ENCODE results near the gene JMJD1C. TPM values are rescaled to one million over a fixed set of nuclear protein-coding genes. Genes with fewer than 3 reads are reported as not detected.
"Not testable (repeated sequence)": the region's sequence is repeated elsewhere in the genome, so short reads cannot be mapped to it uniquely, and the experiment has no call there.

JMJD1C gene
- total RNA-seq, 1 donor from 2014 or later, result 187 TPM

DNA sequence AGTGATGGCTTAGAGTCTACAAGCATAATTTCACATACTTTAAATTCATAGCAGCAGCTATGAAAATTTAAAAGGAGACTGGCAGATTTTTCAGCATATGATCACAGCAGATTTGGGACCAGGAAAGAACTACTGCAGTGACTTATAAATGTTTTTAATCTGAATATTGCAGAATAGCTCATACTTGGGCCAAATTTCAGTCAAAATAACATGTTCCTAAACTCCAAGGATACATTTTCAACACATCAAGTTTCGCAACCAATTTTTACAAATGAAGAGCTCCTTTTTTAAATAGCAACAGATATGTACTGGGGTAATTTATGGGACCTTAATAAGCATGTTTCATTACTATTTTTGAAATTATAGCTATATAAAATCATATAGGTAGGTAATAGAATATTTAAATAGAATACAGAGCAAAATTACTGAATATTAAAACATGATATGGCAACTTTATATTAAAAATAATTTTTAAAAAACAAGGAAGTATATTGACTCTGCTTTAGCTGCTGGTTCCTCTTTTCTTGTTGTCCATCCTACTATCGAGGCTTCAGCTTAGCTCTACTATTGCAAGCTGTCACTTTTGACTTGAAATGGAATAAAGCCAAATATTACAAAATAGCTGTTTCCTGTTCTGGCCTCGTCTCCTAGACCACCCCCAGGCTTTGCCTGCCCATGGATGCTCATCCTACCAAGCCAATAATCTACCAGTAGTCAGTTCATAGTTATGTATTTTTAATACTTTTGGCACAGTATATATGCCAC is 209.6 kb downstream of the JMJD1C start:
- DNase-seq, result no peak

DNA sequence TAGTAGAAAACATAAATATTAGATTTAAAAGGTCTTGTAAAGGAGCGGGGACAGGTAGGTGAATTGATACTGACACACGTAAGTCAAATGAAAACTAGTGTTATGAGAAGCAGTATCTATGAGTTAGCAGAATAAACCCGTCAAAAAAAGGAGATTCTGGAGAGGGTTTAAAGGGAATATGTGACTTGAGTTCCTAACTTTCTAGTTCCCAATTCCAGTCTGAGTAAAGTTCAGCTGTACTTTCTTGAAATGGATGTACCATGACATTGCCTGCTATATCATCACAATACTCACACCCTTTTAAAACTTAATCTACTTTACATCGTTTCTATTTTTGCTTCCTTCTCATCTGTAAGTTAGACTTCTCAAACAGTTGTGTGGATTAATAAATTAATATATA is 210.5 kb downstream of the JMJD1C start:
- DNase-seq, result no peak

DNA sequence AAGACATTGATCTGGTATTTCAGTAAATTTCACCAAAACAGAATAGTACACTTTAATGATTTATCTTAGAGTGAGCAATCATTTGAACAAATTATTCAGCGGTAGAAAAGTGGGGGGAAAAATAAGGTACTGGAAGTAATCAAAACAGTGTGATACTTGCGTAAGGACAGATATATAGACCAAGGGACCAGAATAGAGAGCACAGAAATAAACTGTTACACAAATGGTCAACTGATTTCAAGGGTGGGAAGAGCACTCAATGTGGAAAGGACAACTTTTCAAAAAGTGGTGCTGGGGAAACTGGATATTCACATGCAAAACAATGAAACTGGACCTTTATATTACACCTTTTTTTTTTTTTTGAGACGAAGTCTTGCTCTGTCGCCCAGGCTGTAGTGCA is 212.7 kb downstream of the JMJD1C start:
- DNase-seq, result no peak

DNA sequence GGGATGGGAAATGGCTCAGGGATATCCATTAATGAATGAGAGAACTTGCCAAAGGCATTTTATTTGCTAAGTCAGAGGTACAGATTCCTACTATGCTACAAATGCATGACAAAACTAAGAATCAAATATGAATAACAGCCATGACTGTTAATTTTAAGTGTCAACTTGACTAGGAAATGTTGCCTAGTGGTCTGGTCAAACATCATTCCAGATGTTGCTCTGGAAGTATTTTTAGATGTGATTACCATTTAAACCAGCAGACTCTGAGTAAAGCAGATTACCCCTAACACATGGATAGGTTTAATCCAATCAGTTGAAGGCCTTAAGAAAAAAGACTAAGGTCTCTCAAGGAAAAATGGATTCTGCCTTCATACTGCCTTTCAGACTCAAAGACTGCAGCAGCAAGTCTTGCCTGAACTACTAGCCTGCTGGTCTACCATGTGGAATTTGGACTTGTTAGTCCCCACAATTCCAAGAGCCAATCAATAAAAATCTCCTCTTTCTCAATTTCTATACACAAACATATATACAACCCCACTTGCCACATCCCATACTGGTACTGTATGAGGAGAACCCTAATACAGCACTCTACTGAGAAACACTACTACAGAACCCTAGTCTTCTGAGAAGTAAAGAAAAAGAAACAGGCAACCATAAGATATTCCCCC is 213.5 kb downstream of the JMJD1C start:
- no peak for DNase-seq

DNA sequence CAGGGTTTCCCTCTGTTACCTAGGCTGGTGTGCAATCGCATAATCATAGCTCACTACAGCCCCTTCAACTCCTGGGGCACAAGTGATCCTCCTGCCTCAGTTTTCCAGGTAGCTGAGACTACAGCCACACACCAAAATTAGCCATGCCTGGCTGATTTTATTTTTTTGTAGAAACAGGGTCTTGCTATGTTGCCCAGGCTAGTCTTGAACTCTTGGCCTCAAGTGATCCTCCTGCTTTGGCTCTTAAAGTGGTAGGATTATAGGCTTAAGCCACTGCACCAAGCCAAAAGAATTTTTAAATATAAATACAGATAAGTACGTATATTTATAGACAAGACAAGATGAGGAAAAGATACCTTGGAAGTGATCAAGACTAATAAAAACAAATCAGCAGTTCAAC is 215.7 kb downstream of the JMJD1C start:
- no peak for DNase-seq

DNA sequence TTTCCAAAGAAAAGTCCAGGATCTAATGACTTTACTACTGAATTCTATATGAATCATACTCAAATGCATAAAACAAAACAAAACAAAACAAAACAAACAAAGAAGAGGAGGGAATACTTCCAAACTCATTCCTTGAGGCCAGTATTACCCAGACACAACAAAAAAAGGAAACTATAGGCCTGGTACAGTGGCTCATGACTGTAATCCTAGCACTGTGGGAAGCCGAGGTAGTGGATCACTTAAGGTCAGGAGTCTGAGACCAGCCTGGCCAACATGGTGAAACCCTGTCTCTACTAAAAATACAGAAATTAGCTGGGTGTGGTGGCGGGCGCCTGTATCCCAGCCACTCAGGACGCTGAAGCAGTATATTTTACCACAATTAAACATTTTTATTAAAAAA is 218.0 kb downstream of the JMJD1C start:
- no peak for DNase-seq

DNA sequence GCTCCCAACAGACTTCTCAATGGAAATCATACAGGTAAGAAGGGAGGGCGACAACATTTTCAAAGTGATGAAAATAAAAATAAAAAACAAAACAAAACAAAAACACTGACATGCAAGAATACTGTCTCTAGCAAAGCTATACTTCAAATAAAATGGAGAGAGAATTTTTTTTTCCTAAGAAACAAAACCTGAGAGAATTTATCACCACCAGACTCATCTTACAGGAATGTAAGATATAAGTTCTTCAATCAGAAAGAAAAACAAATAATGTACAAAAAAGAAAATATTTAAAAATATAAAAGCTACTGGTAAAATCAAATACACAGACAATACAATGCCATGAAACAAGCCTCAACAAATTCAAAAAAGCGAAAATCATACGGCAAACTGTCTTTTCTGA is 219.4 kb downstream of the JMJD1C start:
- no peak for DNase-seq

DNA sequence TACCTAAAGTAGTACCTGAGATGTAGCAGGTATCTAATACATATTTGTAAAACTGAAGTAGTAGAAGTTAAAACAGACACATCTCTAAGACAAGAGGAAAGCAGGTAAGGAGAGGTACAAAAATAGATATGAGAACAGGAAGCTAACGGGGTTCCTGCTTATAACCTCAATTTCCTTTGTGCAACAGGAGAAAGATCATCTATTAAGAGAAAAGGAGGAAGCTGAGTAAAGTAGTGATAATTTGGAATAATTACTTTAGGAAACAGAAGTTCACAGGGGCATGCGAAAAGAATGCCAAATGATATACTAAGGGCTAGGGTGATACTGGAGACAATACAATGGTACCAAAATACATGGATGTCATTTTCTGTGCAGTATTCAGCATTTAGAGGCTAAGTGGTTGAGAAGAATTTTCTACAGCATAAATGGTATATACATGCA is 223.9 kb downstream of the JMJD1C start:
- no peak for DNase-seq

DNA sequence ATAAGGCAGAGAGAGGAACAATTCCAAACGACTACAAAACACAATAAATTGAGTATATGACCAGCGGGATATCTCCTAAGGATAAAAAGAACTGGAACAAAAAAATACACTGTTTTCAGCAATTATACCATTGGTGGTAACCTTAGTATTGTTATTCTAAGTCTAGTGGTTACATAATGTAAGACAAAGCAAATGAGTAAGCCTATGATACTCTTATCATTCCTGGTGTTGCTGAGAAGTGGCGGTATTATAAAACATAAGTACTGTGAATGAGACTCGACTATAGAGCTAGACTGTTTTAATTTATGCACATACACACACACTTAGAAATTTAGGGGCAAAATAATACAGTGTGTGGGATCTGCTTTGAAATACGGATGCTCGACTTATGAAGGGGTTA is 225.0 kb downstream of the JMJD1C start:
- DNase-seq, result no peak

DNA sequence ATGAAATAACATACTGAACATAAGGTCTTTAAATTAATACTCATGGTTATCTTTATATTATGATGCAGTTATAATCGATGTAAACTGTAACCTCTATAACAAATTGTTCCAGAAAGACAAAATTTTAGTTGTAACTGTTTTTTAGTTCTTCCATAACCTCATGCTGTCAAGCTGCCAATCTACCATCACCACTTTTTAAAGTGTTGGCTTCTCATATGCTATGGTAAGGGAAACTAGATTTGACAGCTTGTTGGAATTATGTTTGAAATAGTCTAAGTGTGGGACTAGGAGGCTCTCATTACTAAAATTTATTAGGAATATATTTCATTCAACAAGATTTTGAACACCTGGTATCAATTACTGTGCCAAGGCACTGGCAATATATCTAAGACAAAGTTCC is 227.3 kb downstream of the JMJD1C start:
- DNase-seq, result no peak

DNA sequence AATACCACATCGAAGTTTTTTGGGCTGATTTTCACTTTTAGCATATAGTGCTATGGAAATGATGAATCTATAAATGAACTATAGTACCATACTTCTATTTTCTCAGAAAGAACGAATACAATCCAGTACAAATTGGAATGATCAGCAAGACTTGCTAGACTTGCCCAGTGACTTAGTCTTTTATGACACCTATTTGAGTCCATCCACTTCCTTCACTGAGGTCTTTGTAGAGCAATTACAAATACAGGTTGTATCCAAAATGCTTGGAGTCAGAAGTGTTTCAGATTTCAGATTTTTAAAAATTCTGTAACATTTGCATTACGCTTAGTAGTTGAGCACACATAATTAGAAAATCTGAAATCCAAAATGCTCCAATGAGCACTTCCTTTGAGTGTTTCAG is 228.4 kb downstream of the JMJD1C start:
- DNase-seq, result no peak

DNA sequence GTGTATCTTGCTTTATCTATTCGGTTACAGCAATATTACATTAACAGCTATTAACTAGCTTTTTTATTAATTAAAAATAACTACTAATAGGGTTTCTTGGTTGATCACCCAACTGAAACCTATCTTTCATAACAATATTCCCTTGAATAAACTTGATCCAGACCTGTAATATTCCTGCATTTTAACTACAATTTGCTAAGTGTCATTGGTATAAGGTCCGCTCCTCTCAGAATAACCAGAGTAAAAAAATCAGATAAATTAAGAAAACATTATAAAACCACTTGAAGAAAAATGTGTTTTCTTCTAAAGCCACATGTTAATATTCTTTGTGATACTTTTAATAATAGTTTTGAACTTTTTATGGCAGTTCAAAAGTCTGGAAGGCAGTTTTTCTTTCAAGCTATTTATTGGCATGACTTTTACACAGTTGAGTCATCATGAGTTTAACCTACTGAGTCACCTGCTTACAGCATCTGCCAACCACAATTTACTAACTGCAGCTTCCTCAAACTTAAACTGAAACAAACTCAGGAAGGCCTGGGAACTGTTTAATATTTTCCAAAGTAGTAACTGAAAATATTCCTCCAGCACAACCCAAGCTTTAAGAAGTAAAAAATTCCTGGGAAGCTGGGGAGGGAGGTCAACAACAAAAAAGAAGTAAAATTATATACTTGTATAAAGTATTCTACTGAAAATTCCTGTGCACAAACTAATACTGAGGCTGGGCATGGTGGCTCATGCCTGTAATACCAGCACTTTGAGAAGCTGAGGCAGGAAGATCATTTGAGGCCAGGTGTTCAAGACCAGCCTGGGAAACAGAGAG is 229.5 kb downstream of the JMJD1C start:
- peak; percentile 26 for DNase-seq

DNA sequence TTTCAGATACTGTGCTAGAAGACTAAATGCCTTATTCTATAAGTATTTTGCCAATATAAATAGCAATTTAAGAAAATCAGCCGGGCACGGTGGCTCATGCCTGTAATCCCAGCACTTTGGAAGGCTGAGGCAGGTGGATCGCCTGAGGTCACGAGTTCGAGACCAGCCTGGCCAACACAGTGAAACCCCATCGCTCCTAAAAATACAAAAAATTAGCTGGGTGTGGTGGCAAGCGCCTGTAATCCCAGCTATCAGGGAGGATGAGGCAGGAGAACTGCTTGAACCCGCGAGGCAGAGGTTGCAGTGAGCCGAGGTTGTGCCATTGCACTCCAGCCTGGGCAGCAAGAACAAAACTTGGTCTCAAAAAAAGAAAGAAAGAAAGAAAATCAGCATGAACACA is 230.6 kb downstream of the JMJD1C start:
- DNase-seq, result not testable (repeated sequence)

DNA sequence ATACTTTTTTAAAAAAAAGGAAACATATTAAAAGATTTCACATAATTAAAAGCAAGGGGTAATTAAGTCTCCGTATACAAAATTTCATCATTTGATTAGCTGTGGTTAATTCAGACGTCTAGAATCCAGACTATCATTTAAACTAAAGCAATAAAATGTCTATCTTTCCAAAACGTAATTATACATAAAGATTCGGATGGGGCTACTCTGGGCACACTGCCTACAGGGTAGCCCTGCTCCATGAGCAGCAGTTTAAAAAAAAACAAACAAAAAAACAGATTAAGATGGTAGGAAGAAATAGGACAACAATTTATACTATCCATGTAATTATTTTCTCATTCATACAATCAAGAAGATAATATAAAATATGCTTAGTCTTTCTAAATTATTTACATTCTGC is 236.6 kb downstream of the JMJD1C start:
- DNase-seq, result no peak

DNA sequence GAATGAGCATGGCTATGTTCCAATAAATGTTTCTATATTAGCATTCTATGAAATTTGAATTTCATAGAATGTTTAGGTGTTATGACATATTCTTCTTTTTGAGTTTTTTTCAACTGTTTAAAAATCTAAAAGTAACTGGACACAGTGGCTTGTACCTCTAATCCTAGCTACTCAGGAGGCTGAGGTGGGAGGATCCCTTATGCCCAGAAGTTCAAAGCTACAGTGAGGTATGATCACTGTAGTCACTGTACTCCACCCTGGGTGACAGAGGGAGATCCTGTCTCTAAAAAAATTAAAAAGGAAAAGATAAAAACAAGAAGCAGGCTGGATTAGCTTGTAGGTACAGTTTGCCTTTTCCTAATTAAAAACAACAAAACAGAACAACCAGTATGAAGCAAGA is 237.5 kb downstream of the JMJD1C start:
- no peak for DNase-seq

DNA sequence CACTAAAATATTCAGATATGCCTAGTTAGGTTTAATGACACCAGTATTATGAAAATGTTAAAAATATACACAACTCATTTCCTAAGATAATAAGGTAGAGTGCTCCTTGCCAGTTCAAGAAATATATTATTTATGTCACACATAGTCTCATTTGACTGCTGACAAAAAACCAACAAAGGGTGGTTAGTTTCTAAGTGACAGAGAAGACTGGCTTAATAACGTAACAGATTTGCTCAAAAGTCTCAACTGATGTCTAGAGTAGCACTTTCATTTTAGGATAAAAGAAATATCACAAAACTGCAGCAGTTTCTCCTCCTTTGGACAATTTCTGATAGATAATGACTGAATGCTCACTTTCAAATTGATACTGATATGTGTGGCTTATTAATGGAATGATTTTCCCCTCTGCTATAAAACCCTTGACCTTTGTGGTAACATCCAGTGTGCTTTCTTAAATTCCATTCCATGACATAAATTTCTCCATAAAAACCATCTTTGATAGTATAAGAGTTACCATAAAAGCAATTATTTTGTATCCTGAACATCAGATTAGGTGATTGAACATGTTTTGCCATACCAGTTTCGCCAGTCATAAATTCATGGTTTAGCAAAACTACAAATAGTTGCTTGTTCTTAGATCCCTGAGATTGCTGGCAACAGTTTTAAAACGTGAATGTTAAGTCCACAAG is 238.4 kb downstream of the JMJD1C start:
- DNase-seq, result no peak

DNA sequence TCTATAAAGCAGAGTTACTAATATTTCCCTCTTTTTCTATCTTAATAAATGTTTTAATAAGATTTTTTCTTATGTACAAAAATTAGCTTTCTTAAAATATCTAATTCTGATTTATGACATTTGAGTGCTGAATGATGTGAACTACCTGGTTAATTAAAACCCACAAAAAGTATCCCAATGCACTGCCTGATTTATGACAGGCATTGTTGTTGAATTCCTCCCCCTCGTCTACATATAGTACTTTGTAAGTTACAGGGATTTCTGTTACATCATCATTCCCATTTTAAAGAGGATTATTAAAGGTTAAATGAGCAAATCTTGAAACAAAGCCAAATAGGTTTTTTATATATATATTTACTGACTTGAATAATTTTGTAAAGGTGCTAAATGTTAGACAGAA is 241.5 kb downstream of the JMJD1C start:
- no peak for DNase-seq

DNA sequence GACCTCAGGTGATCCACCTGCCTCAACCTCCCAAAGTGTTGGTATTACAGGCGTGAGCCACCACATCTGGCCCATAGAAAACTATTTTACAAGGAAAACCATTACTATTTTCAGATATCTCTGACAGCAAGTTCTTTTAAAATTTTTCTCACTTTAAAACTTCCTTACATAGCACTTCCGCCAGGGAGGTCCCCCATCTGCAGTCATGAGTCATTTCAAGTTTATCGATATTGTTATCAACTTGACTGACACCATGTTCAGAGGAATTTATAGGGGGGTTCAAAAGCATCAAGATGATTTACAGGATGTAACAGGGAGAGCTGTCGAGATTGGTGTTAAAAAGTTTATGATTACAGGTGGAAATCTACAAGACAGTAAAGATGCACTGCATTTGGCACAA is 243.8 kb downstream of the JMJD1C start:
- no peak for DNase-seq

DNA sequence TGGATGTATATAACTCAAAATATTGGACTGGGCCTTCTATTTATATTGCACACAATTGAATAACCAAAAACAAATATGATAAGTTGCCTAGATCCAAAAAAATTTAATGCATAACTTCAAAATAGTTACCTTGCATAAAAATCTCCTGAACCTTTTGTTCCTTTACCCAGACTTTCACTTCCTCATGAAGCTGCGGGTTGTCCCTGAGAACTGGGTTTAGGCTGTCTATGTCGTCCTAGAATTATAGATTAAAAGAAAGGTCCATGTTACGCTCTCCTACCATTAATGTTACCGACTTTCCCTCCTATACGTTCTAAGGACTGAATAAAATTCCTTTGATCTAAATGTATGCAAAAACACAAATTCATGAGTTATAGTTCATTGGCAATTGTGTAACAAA is 246.0 kb downstream of the JMJD1C start:
- no peak for DNase-seq

DNA sequence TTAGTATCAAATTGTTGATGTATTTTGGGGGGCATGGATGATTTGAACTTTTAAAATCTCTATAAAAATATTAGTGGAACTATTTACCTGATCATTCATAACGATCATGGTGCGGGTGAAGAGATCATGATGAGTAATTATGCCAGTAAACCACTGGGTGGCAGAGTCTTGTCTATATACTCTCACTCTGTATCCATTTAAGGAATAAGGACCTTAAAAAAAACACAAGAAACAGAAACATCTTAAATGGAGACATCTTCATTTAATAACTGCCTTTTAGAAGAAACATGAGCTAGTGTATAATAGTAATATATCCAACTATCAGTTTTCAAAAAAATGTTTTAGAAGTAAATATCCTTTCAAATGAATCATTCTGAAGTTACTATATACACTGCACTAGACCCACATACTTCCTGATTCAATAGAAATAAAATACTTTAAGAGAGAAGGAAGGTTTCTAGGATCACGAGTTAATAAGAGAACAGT is 248.6 kb downstream of the JMJD1C start:
- peak; percentile 70 for DNase-seq

DNA sequence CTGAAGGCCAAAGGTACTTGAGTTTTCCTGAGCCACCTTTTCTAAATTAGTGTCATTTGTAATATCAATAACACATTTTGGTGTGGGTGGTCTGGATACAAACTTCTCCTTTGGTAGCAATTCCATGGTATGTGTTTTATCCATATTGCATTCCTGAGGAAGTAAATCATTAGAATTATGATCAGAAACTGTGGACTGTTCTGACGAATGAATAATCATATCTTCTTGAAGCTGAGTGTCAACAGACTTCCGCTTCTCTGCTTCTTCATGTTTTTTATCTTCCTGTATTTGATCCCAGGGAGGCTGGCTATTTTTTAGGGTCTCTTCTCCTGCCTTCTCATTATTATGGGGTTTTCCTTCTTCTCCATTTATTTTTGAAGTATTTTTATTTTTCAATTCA is 251.2 kb downstream of the JMJD1C start:
- DNase-seq, result no peak

DNA sequence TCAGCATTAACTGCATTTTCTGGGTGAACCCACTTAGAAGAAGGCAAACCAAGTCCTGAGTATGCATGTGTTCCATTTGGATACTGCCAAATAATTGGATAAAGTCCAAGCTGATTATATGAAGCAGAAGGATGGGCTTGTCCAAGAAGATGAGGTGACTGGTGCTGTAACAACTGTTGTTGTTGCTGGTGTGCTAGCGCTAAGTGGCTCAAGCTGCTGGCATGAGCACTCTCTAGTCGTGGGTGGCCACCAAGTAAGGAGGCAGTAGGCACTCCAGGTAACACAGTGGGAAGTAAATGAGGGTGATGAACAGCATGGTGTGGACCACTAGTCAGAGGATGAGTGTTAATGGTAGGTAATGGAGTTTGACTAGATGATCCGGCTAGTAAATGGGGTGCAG is 252.3 kb downstream of the JMJD1C start:
- no peak for DNase-seq

All from tongue (tissue), 2 donors.